ENCODE measurements around the gene ARHGAP42.

Gene ARHGAP42

DNA sequence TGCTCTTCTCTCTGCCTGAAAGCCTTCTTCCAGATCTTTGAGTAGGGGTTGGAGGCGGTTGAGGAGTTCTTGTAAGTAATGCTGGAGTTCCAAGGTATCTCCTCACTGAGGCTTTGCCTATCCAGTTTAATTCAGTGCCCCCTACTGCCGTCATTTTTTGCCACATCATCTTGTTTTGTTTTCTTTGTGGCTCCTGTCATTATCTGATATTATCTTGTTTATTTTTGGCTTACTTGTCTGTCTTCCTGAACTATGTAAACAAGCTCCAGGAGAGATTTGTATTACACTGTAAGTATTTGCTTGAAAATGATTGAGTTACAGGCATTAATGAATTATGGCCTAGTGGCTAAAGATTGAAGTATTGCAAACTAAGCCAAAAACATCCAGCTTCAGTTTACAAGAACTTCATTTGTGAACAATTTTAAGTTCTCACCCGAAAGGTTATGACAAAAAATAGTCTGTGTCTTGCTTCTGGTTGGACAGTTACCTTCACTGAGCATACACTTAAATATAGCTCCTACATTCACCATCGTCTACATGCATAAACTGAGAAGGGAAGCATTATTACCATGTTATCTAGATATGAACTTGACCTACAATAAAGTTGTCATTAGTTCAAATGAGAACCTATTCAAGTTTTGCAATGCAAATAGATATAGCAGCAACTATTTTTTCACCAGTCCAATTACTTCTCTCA lies 154.8 kb downstream of the ARHGAP42 start:
- no peak for DNase-seq

DNA sequence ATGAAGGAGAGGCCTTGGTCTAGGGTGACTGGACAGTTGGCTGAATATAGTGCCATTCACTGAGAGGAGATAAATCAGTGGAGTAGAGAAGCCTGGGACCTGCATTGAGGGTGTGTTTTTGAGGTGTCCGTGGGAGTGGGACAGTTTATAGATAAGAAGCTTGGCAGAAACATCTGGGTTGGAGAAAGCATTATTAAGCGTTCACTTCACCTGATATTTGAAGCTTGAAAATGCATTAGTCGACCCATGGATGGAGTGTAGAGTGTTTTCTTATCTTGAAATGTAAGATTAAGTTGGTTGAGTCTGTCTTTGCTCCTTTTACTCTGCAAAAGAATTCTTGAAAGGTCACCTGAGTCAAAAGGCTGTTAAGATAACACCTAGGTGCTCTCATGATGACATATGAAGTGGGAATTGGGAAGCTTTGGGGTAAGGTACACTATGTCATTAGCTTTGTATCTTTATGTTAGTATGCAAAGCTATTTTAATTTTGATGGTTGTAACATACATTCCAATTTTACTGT lies 160.7 kb downstream of the ARHGAP42 start:
- DNase-seq, result no peak

DNA sequence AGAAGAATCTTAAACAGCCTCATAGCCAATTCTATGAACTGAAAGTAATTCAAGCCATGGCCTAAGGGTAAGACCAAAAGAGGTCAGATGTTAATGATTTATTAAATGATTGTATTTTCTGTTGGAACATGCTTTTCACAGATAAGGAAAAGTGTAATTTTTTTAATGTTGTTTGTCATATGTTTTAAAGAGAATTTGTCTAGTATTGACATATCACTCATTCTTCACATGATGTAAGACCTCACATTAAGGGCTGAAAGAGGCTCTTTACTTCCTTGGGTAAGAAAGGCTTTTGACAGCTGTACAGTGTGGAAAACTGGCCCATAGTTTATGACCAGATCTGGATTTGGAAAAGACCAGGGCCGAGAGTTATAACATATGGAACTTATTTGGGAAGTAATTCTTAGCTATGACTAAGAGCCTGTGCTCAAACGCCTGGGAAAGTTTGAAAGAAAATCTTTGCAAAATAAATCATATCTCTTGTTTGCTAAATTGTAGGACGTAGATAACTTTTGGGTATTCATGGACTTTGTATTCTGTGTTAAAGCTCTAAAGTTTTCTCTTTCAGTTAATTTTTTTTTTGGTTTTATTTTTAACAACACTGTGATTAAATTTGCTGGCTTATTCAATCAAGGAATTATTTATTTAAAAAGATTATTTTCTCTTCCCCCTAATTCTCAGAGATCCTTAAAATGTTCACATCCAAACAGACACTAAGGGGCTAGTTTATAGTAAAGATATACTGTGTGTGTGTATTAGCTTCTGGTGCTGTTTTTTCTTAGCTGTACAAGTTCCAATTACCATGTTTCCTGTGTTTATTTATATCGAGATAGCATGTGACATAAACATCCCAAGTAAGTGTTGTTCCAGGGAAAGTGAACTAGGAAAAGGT lies 162.2 kb downstream of the ARHGAP42 start:
- no peak for DNase-seq

DNA sequence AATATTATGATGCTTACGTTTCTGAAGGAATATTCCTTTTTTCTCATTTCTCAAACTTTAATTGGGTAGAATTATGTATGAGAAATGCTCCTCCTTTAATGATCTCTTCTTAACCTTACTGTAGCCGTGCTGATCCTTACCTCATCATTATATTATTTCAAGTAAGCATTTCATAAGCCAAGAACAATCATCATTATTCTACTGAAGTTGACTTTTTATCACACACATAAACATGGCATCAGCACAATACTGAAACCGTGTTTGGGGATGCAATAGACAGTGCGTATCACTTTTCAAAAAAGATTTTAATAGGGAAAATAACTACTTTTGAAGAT lies 162.8 kb downstream of the ARHGAP42 start:
- no peak for DNase-seq

DNA sequence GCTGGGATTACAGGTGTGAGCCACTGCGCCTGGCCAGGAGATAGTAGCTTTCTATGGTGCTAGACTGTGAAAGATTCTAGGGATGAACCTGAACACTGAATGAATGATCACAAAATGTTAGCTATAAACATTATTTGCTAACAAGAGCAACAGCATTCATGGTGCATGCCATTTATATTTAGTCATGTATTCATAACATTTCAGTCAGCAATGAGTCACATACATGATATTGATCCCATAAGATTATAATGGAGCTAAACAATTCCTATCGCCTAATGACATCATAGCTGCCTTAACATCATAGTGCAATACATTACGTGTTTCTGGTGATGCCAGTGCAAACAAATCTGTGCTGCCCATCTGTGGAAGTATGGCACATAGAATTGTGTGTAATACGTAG lies 164.1 kb downstream of the ARHGAP42 start:
- no peak for DNase-seq

DNA sequence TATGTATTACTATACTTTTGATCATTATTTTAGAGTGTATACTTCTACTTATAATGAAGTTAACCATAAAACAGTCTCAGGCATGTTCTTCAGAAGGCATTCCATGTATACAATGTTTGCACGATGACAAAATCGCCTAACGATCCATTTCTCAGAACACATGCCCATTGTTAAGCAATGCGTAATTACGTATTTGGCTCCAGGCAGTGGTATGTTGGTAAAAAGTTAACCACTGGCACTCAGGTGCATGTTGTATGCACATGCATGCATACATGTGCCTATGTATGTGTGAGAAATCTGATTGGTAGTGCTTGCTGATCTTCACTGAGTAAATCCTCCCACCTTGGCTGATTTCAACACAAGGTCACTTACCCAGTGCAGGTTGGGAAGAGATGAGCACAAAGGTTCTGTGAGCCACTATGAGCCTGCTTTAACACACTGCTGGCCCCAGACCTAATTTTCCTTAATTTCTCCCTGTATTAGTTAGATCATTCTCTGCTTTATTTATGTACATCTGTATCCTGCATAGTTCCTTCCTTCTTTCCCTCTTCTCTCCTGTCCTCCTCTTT lies 164.6 kb downstream of the ARHGAP42 start:
- no peak for DNase-seq

DNA sequence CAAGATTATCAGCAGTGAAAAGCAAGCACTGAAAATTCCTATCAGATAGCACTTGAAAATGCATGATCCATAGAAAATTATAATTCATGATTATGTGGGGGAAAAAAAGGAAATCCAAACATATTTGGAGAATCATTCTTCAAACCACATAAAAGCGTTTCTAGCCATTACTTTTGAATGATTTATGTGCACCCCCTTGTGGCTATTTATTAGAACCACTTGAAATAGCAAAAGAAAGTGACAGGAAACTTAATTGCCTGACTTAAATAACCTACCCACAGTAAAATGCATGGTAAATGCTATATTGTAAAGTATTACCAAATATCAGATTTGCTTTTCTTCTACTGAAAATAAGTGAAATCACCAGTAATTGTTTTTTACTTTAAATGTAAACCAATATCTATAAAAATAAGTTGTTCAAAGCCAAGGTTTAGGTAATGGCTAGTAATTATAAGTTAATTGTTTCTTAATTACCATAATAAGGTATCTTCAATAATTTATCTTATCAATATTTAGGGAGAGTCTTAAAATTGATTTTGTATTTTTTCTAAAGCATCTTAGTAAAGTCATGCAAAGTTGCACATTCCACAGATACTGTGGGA lies 168.5 kb downstream of the ARHGAP42 start:
- peak; percentile 47 for DNase-seq

DNA sequence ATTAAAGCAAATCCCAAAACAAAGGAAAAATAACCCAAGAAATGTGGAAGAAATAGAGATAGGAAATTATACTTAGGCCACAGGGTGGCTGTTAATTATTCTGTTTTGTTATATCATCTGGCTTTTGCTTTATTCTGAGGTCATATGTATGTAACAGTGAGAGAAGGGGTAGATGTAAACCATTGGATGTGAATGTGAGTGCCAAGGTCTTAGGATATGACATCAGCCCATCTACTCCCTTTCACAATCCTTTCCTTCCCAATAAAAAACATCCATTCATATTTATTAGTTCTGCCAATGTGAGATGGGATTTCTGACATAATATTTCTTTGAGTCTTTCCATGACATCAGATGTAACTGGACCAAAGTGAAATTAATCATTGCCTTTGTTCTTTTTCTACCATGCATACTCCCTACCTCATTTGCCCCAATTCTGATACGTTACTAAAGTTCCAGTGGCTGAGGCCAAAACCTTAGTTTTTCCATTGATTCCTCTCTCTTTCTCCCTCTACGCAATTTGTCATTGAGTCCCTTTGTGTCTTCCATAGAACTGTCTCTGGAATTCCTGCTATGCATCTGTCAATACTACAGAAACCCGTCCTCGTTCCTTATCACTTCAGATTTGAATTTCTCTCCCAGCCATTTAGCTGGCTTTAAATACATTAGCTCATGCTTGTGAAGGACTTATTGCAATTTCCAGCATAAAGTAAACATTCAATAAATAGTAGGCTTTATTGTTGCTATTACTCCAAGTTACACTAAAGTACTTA lies 170.3 kb downstream of the ARHGAP42 start:
- DNase-seq, result no peak

DNA sequence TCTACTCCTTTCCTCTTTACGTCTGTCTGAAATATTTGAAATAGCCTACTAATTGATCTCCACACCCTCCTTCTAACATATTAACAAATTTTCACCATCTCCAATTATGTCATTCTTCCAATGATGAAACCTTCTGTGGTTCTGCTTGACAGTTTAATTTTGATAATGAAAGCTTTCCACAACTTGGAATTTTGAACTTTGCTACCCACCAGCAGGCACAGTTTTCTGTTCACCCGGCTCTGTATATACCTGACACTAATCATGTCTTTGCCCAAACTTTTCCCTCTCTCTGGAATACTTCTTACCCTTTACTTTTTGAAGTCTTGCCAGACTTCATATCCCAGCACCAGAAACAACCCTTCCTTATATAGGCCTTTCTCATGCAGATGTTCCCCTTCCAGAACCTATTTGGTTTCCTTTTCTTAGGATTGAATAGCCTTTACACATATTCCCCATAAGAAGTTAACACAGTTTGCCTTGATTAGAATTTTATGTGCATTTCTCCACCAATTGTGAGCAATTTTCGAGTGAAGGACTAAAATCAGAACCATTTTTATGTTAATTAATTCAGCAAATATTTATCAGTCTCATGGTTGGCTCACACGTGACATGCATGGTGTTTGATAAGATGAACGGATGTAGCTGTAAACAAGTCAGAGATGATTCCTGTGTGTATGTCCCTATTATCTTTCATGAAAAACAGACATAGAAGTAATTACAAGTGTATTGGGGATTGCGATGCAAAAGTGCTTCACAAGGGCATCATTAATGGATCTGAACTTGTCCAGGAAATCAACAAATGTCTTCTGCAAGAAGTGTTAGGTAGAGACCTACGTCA lies 173.4 kb downstream of the ARHGAP42 start:
- DNase-seq, result no peak

DNA sequence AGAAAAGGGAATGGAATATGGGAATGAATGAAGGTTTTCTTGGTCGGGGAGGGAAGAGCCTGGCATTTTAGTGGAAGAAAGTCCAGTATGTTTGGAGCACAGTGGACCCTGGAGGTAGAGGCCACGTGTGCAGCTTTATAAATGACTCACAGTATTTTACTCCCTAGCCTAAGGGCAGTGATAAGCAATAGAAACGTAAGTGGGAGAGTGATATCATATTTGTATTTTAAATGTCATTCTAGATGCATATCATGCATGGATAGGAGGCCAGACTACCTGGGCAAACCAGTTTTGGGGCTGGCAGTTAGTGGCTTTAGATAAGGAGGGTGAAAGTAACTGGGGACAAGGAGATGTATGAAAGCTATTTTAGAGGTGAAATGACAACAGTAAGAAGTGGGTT lies 174.1 kb downstream of the ARHGAP42 start:
- no peak for DNase-seq

DNA sequence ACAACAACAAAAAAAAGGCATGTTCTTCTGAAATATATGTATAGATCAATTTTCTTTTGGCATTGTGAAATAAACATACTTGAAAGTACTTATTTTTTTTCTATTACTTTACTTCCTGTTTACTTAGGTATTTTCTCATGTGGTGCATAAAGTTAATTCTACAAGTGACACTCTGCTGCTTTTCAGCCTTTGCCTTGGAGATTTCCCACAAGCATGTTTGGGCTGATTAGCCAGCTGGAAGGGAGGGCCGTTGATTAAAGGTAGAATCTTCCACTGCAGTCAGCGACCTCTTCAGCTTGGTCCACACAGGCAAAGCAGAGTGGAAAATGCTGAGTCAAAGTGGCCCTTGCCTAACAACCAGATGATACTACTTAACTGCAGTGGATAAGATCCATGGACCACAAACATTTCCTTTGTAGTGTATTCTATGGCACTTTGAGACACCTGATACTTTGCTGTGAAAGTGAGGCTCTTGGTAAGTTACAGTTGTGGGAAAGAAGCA lies 176.0 kb downstream of the ARHGAP42 start:
- DNase-seq, result no peak

DNA sequence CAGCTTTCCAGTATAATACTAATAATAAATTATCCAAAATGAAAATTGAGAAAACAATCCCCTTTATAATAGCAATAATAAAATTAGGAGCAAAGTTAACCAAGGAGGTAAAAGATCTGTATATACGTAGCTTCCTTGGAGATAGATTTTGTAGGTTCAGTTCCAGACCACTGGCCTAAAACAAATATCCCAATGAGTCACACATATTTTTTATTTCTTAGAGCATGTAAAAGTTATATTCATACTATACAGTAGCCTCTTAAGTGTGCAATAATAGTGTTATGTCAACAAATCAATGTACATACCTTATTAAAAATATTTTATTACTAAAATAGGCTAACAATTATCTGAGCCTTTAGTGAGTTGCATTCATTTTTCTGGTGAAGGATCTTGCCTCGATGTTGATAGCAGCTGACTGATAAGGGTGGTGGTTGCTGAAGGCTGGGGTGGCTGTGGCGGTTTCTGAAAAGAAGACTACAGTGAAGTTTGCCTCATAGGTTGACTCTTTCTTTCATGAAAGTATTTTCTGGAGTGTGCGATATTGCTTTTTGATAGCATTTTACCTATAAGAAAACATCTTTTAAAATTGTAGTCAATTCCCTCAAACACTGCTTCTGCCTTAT lies 178.5 kb downstream of the ARHGAP42 start:
- no peak for DNase-seq

DNA sequence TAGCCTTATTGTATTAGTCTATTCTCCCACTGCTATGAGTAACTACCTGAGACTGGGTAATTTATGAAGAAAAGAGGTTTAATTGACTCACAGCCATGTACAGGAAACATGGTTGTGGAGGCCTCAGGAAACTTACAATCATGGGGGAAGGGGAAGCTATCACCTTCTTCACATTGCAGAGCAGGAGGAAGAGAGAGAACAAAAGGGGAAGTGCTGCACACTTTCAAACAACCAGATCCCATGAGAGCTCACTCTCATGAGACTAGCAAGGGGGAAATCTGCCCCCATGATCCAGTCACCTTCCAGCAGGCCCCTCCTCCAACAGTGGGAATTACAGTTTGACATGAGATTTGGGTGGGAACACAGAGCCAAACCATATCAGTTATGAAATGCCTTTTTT lies 179.4 kb downstream of the ARHGAP42 start:
- no peak for DNase-seq

DNA sequence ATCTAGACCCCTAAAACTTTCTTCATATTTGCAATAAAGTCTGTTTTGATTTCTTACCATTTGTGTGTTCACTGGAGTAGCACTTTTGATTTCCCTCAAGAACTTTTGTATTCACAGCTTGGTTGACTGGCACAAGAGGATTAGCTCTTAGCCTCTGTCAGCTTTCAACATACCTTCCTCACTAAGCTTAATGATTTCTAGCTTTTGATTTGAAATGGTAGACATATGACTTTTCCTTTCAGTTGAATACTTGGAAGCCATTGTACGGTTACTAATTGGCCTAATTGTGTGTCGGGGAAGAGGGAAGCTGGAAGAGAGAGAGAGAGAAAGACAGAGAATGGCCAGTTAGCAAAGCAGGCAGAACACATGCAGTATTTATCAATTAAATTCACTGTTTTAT lies 180.5 kb downstream of the ARHGAP42 start:
- DNase-seq, result no peak

DNA sequence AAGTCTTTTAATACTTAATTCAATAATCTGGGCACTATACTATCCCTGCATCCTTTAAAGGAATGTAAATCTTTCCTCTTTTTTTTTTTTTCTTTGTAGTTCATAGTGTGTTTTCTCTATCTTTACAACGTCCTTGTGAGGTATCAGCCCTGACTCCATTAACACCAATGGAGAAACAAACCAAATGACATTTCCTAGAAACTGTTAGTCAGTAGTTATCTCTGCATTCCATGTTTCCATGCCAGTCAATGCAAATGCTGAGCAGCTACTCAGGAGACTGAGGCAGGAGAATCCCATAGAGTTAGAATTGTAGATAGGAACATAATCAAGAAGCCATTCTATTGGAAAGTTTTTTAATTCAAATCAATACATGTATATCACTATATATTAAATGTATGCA lies 182.2 kb downstream of the ARHGAP42 start:
- no peak for DNase-seq

DNA sequence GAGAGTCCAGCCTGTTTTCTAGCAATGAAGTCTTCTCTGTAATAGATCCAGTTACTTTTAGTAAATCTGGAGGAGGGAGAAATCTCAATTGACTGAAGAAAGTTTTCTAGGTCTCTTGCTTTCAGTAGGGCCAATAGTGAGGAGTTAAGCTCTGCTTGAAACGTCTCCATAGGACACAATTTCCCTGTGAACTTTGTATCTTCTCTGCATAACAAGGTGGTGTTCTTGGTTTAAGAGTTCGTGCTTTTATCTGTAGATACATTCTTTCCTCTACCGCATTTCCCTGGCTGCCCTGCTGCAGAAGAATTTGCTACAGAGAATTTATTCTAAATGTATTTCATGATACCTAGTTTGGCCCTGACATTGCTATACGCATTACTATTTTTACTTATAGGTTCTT lies 183.1 kb downstream of the ARHGAP42 start:
- DNase-seq, result no peak

DNA sequence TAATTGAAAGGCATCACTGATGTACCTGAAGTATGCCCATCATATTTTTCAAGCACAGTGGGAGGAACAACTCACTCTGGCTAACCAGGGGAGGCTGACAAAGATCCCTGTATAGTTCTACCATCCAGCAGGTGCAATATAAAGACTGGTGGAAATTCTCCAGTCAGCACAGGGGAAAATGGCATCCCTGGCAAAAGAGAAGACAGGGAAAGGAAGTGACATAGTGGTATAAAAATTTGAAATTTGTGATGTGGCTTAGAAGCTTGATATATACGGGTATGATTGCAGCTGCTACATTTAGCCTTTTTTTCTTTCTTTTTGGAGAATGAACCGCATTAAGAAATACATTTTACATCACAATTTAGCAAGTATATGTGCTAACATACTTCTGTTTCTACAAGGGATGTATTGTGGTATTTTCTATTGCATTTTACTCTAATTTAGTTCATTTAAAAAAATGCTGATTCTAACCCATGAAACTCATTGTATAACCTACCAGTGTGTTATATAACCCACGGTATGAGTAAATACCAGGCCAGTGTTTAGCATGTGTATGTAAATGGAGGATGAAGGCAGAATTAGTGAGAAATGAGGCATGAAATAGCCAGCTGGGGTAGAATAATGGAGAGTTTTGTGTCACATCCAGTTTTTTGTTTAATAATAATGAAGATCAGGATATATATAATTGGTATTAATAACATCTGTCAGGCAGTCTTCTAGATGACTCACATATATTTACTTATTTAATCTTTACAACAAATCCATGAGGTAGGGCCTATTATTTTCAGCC lies 186.1 kb downstream of the ARHGAP42 start:
- peak; percentile 48 for DNase-seq

DNA sequence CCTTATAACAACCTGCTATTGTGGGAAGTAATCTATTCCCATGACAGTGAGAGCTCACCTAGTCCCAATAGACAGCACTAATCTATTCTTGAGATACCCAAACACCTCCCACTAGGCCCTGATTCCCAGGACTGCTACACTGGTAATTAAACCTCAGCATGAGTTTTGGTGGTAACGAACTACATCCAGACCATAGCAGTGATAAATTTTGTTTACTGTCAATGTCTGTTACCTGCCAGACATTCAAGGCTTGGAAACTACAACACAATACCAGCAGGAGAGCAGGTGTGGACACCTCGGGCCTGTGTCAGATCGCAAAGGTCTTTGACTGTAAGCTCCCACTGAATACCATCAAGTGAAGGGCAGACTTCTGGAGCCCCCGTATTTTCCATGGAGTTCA lies 187.1 kb downstream of the ARHGAP42 start:
- DNase-seq, result no peak

DNA sequence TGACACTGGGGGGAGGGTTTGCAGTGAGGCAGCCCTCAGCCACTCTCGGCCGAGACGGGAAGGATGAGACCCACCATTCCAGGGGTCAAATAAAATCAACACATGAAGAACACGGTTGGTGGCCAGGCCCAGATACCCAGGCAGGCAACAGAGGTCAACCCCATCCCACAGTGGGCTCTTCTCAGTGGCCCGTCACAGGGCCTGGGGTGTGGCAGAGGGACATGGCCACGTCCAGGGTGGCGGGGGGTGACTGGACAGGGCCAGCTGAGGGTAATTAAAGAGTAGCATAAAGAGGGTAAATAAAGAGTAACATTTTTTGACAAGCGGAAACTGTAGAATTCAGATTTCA lies 188.4 kb downstream of the ARHGAP42 start:
- no peak for DNase-seq

DNA sequence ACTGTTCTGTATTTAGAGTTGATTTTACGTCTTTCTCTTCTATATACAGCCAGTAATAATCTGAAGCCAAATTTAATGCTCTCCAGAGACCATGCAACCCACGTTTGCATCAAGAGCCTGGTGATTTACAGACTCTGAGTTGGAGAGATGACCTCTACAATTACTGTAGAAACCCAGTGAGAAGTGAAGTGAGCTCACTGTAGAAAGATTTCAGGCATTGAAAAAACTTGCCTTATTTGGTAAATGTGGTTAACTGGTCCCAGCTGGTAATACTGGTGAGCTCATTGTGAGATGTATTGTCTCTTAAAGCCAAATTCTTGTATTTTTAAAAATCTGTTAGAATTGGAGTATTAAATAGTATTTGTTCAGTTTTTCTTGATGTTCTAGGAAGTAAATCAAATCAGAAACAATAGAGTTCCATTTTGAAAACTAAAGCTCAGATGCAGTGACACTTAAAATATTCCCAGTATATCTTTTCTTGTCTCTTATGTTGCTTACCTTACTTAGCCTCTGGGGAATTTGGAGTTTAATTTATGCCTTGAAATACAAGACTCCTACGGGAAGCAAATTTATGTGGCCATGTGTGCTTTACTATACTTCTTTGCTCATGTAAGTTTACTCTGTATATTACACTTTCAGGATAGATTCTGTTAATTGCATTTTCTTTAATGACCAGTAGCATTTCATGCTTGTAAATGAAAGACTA lies 189.9 kb downstream of the ARHGAP42 start:
- DNase-seq, result no peak

Data from NCI-H774 (cell line).